Stimulated activated CD8-positive, alpha-beta memory T cell treated with anti-CD3 and anti-CD28 coated beads, Interleukin-4, amount 100 ng/mL, for 24 hours (primary cell): Measurements from ENCODE around the gene SOX8.

Experiments used
- DNase-seq: peaks from one replicate; pipeline ENCODE4 v3.0.0-alpha.2; 2020; ENCODE audit warnings: low read depth

SOX8 gene

DNA sequence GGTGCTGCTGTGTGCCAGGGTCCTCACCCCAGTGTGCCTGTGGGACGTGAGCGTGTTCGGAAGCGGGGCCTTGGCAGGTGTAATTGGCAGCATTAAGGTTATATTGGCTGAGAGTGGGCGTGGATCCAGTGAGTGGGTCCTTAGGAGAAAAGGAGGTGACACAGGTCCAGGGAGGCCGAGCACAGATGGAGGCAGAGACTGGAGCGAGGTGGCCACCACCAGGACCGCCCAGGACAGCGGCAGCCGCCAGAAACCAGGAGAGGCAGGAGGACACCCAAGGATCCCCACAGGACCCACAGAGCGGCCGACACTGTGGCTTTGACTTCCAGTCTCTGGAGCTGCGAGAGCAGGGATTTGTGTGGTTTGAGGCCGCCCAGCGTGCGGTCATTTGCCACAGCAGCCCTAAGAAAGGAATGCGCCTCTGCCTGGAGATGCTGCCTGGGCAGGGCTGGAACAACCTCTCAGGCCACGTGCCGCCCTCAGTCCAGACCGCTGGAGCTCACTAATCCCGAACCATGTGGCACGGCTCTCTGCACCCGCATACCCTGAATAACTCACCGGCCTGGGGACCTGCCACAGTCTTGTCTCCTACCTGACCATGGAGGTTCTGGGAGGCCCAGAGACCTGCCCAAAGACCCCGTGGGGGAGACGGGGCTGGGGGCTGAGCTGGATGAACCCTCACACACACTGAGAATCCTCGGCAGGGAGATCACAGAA, 45.4 kb downstream of the SOX8 start:
- DNase-seq: no peak

- DNase-seq: no peak
Observed at GRCh38 chr16:1027501-1027815, 45.9 kb downstream of the SOX8 start.

DNA sequence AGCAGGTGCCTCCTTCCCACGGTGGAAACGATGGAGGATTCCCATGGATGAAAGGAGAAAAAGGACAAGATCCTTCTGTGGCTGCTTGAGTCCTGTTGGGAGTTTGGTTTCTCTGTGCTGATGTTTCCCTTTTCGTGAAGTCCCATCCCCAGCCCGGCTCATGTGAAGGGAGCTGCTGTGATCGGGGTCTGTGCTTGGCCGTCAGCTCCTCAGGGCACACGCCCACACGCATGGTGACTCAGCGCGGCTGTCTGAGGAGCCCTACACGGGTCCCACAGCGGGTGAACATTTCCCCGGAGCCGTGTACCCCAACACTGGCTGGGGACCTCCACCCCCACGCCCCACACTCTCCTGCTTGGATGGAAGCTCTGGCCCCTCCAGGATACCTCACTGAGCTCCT, 46.5 kb downstream of the SOX8 start:
- no peak for DNase-seq

GRCh38 chr16:1028524-1029258, 47.1 kb downstream of the SOX8 start:
- DNase-seq: no peak

DNA sequence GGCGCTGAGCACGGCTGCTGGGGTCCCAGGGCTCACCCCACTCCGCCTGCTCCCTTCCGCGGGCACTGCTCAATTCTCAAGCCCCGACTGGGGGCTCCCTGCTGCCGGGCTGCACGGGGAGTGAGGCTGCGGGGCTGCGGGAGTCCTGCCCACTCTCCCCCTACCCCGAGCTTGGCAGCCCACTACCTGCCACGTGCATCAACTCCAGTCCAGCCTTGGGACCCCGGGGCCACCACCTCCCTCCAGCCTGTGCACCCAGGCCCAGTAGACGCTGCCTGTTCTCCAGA, 47.6 kb downstream of the SOX8 start:
- DNase-seq: no peak

DNA sequence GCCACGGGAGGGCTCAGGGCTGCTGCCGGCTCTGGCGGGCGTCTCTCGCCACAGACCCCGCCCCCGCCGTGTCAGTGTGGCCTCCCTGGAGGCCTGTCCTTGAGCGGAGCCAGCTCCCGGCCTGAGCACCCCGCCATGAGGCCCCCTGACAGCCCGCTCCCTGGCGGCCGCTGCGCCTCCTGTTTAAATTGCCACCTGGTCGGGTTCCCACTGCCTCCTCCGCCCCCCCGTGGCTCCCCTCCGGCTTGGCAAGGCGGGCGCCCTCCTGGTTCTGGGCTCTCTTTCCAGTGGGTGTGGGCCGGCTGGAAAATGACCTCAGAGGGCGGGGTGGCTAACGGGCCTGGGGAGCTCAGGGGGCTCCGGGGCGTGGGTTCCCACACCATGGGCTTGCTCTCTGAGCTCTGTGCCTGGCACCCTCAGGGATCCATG, 48.9 kb downstream of the SOX8 start:
- DNase-seq: no peak

DNA sequence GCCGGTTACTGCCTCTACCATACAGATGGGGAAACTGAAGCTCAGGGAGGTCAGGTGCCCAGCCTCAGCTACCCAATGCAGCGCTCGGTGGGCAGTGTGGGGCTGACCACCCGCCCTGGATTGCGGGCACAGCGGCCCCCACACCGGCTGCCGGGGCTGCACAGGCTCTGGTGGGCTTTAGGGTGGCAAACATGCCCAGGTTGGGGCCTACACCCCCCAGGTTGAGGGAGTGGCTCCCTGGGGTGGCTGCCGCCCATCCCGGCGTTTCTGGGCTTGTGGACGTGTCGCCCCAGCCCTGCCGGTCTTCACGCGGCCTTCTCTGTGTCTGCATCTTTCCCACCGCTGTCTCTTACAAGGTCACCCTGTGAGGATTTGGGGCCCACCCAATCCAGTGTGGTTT, 50.1 kb downstream of the SOX8 start:
- no peak for DNase-seq

GRCh38 chr16:1032607-1033006, 51.0 kb downstream of the SOX8 start:
- no peak for DNase-seq

GRCh38 chr16:1033128-1033679, 51.6 kb downstream of the SOX8 start:
- DNase-seq: no peak

- no peak for DNase-seq
Observed at GRCh38 chr16:1034230-1035065, 52.9 kb downstream of the SOX8 start.

- DNase-seq: no peak
Observed at GRCh38 chr16:1035066-1035415, 53.5 kb downstream of the SOX8 start.

DNA sequence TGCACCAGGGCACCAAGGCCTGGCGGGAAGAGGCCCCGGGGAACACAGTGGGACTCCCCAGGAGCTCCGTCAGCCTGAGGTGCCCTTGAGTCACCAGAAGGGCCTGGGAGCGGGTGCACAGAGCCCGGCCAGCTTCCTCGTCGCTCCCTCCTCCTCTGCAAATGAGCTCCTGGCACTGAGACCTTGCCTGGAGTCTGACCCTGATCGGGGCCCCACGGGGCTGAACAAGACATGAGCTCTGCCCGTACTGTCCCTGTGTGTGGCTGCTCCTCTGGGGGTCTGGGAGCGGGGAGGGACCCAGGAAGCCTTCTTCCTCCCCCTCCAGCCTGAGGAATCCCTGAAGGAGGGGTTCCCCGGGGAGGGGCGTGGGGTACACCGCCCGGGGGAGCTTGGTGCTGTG, 54.6 kb downstream of the SOX8 start:
- no peak for DNase-seq
